Activated naive CD4-positive, alpha-beta T cell treated with anti-CD3 and anti-CD28 coated beads, Interleukin-2, amount 50 U/mL, for 24 hours (primary cell): Measurements from ENCODE around the gene AGER.
"Not testable (repeated sequence)": the region's sequence is repeated elsewhere in the genome, so short reads cannot be mapped to it uniquely, and the experiment has no call there.

Experiments used
- H3K27ac Mint-ChIP-seq: one replicate; pipeline ENCODE4 v1.8.0; 2021; ENCODE audit warnings: mild to moderate bottlenecking, mixed read lengths
- H3K27me3 Mint-ChIP-seq: one replicate; pipeline ENCODE4 v1.8.0; 2021; ENCODE audit warnings: mixed read lengths
- H3K36me3 Mint-ChIP-seq: one replicate; pipeline ENCODE4 v1.8.0; 2021; ENCODE audit warnings: mixed read lengths
- H3K4me1 Mint-ChIP-seq: one replicate; pipeline ENCODE4 v1.8.0; 2021; ENCODE audit warnings: mixed read lengths
- H3K4me3 Mint-ChIP-seq: one replicate; pipeline ENCODE4 v1.8.0; 2021; ENCODE audit warnings: mild to moderate bottlenecking, mixed read lengths
- H3K9me3 Mint-ChIP-seq: one replicate; pipeline ENCODE4 v1.8.0; 2021; ENCODE audit warnings: mixed read lengths

The AGER gene

GRCh38 chr6:32151863-32152768, 31.9 kb downstream of the AGER start, which contains the start of gene PRRT1:
TSS of gene PRRT1 (minus strand) at chr6:32151939. CDS start at chr6:32151827, 112 bp downstream.
- H3K9me3 Mint-ChIP-seq = no peaks in the 10 kb centered on the region
- H3K4me3 Mint-ChIP-seq = peak within 1 kb of the TSS; percentile 99
- peaks cover 67% of the 10 kb centered on the region for H3K4me1 Mint-ChIP-seq
- peaks cover 4% of the 10 kb centered on the region for H3K27me3 Mint-ChIP-seq
- no peak within 1 kb of the TSS for H3K27ac Mint-ChIP-seq
- H3K36me3 Mint-ChIP-seq = no peaks in the 10 kb centered on the region

GRCh38 chr6:32151181-32151862, 32.7 kb downstream of the AGER start:
- peaks cover 4% of the 10 kb centered on the region for H3K27me3 Mint-ChIP-seq
- H3K9me3 Mint-ChIP-seq = no peaks in the 10 kb centered on the region
- H3K36me3 Mint-ChIP-seq = no peaks in the 10 kb centered on the region
- peaks cover 67% of the 10 kb centered on the region for H3K4me1 Mint-ChIP-seq
- H3K27ac Mint-ChIP-seq = no peak overlapping the region
- peak overlapping the region; percentile 70 for H3K4me3 Mint-ChIP-seq

GRCh38 chr6:32149932-32150870, 33.9 kb downstream of the AGER start:
- H3K36me3 Mint-ChIP-seq = no peaks in the 10 kb centered on the region
- peaks cover 4% of the 10 kb centered on the region for H3K27me3 Mint-ChIP-seq
- no peaks in the 10 kb centered on the region for H3K9me3 Mint-ChIP-seq
- peaks cover 61% of the 10 kb centered on the region for H3K4me1 Mint-ChIP-seq
- peak overlapping the region; percentile 70 for H3K4me3 Mint-ChIP-seq
- no peak overlapping the region for H3K27ac Mint-ChIP-seq

GRCh38 chr6:32149092-32149755, 34.8 kb downstream of the AGER start:
- Mint-ChIP-seq H3K4me3 (peak overlapping the region; percentile 84), H3K27ac (peak overlapping the region; percentile 25), H3K27me3 (peaks cover 4% of the 10 kb centered on the region), H3K9me3 (no peaks in the 10 kb centered on the region), H3K4me1 (peaks cover 52% of the 10 kb centered on the region), H3K36me3 (no peaks in the 10 kb centered on the region)

- Mint-ChIP-seq H3K27ac (peak overlapping the region; percentile 25), H3K4me1 (peaks cover 45% of the 10 kb centered on the region), H3K27me3 (peaks cover 4% of the 10 kb centered on the region), H3K9me3 (no peaks in the 10 kb centered on the region), H3K36me3 (no peaks in the 10 kb centered on the region), H3K4me3 (peak overlapping the region; percentile 84)
Measured at GRCh38 chr6:32148289-32149091, 35.6 kb downstream of the AGER start.

- no peak overlapping the region for H3K4me3 Mint-ChIP-seq
- H3K9me3 Mint-ChIP-seq = no peaks in the 10 kb centered on the region
- peaks cover 4% of the 10 kb centered on the region for H3K27me3 Mint-ChIP-seq
- H3K36me3 Mint-ChIP-seq = no peaks in the 10 kb centered on the region
- peaks cover 36% of the 10 kb centered on the region for H3K4me1 Mint-ChIP-seq
- H3K27ac Mint-ChIP-seq = no peak overlapping the region
Measured at GRCh38 chr6:32147401-32148132, 36.5 kb downstream of the AGER start.

DNA sequence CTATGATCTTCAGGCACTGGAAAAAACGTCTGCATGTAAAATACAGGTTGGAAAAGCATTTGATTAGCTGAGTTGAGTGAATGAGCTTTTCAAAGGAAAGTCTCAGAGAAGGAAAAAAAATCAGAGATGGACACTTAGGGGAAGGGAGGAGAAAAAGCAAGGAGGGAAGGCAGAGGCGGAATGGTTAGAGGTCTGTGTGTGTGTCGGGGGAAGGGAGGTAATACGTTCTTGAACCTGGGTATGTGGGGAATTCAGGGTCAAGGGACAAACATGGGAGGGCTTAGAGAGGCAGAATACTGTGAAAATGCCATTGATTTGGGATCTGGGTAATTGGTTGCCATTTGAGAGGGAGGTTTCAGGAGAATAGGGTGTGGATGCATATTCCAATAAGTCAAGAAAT, 37.4 kb downstream of the AGER start:
- H3K4me1 Mint-ChIP-seq = peaks cover 28% of the 10 kb centered on the region
- no peak overlapping the region for H3K4me3 Mint-ChIP-seq
- peaks cover 4% of the 10 kb centered on the region for H3K27me3 Mint-ChIP-seq
- no peaks in the 10 kb centered on the region for H3K9me3 Mint-ChIP-seq
- no peak overlapping the region for H3K27ac Mint-ChIP-seq
- no peaks in the 10 kb centered on the region for H3K36me3 Mint-ChIP-seq

DNA sequence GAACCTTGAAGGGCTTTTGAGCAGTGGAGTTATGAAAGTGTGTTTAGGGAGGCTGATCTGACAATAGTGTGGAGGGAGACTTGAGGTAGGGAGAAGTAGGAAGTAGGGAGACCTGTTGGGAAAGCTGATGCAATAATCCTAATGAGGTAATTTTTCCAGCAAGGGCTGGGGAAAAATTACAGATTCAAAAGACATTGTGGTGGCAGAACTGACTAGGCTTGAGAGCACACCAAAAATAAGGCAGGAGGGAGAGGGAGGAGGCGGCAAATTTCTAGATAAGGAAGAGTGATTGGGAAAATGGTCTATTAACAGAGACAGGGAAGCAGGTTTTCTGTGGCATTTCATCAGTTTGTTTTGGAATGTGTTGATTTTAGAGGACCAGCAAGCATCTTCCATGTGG, 37.8 kb downstream of the AGER start:
- peaks cover 3% of the 10 kb centered on the region for H3K27me3 Mint-ChIP-seq
- H3K36me3 Mint-ChIP-seq = no peaks in the 10 kb centered on the region
- no peak overlapping the region for H3K4me3 Mint-ChIP-seq
- H3K27ac Mint-ChIP-seq = no peak overlapping the region
- H3K4me1 Mint-ChIP-seq = peaks cover 26% of the 10 kb centered on the region
- no peaks in the 10 kb centered on the region for H3K9me3 Mint-ChIP-seq

DNA sequence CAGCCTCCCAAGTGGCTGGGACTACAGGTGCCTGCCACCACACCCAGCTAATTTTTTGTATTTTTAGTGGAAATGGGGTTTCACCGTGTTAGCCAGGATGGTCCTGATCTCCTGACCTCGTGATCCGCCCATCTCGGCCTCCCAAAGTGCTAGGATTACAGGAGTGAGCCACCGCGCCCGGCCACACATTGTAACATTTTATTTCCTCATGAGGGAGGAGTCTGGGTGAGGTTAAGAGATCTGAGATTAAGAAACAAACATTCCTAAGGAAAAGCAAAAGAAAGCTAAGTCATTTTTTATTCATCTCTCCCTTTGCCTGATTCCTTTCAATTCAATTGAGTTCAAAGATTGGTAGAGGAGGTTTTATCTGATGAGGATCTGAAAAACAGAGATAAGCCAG, 39.8 kb downstream of the AGER start:
- H3K9me3 Mint-ChIP-seq, H3K36me3 Mint-ChIP-seq, H3K4me3 Mint-ChIP-seq, H3K27ac Mint-ChIP-seq, H3K27me3 Mint-ChIP-seq: not testable (repeated sequence)
- peaks cover 12% of the 10 kb centered on the region for H3K4me1 Mint-ChIP-seq

DNA sequence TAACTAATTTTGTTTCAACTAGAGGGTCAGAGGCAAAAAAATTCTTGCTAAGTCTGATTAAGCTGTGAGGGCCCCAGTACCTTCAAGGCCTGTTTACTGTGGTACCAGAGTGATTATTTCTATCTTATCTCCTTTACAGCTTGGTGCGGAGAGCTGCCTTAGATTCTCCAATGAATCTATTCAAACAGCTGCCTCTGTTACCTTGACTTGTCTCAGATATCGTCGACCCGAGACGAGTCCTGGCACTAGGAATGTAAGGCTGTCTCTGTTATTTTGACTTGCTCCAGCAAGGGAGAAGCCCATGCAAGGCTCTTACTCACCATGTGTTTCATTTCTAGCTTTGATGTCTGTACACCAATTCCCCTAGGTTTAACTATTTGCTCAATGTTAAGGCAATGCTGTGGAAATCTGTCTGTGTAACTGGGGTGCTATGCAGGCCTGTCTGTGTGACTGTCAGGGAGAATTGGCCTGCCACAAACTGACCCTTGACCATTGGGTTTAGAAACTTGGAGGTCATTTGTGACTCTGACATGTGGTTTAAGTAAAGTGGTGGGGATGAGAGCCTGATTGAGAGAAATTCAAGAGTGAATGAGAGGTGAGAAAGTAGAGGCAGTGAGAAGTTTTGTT, 43.5 kb downstream of the AGER start:
- H3K36me3 Mint-ChIP-seq = no peaks in the 10 kb centered on the region
- no peaks in the 10 kb centered on the region for H3K9me3 Mint-ChIP-seq

DNA sequence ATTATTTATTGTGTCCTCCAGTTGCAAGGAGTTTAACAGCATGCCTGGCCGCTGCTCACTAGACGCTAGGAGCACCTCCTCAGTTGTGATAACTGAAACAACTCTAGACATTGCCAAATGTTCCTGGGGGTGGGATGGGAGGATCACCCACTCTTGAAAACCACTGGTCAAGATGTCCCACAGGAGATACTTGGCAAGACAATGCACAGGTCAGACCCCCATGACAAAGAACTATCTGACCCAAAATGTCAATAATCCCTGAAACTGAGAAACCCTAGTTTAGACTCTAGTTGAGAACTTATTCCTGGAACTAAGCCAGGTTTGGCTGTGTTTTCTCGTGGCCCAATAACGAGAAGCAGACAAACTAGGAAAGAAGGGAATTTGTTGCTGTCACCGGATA, 44.5 kb downstream of the AGER start:
- Mint-ChIP-seq H3K27me3 (no peaks in the 10 kb centered on the region), H3K9me3 (no peaks in the 10 kb centered on the region), H3K27ac (no peak overlapping the region), H3K36me3 (no peaks in the 10 kb centered on the region), H3K4me1 (no peaks in the 10 kb centered on the region), H3K4me3 (no peak overlapping the region)

More for the DNA sequence above, 43.5 kb downstream of the AGER start:
- Mint-ChIP-seq H3K27me3 (no peaks in the 10 kb centered on the region), H3K4me3 (no peak overlapping the region), H3K4me1 (no peaks in the 10 kb centered on the region), H3K27ac (peak overlapping the region; percentile 2)

DNA sequence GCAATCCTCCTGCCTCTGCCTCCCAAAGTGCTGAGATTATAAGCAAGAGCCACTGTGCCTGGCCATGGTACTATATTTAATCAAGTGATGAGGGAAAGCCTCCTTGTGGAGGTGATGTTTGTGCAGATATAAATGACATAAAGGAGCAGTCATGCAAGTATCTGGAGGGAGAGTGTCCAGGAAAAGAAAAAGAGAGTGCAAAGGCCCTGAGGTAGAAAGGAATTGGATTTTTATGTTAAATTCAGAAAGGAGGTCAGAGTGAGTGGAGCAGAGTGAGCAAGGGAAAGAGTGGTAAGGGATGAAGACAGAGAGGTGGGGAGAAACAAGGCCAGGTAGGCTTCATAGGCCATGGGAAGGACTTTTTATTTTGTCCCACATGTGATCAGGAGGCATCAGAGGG, 46.6 kb downstream of the AGER start:
- Mint-ChIP-seq H3K4me1 (no peaks in the 10 kb centered on the region), H3K4me3 (no peak overlapping the region), H3K36me3 (no peaks in the 10 kb centered on the region), H3K9me3 (no peaks in the 10 kb centered on the region), H3K27me3 (no peaks in the 10 kb centered on the region), H3K27ac (no peak overlapping the region)

DNA sequence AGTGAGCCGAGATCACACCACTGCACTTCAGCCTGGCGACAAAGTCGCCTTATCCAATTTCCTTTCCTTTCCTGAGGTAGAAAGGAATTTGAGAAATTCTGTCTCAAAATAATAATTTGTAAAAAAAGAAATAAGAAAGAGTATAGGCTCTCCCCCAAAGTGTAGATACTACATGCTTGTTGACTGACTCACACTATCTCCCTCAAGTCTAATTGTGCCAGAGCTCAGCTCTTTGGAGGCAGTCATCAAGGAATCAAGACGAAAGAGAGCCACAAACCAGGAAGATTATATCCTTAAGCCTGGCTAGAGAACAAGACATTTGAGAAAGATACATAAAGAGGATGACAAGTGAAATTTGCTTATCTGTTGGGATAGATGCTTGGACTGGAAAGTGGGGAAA, 50.3 kb downstream of the AGER start:
- no peaks in the 10 kb centered on the region for H3K36me3 Mint-ChIP-seq

More for the DNA sequence above, 50.3 kb downstream of the AGER start:
- Mint-ChIP-seq H3K9me3 (no peaks in the 10 kb centered on the region), H3K27ac (no peak overlapping the region), H3K4me3 (no peak overlapping the region), H3K4me1 (peaks cover 12% of the 10 kb centered on the region), H3K27me3 (no peaks in the 10 kb centered on the region)
